ENCODE results near the gene SSNA1. TPM values are rescaled to one million over a fixed set of nuclear protein-coding genes. Genes with fewer than 3 reads are reported as not detected.

Gene SSNA1
- total RNA-seq, 2 donors from 2014 or later: 43.7 to 84.7 TPM

GRCh38 chr9:137194388-137194787 lies 5.9 kb downstream of the SSNA1 start:
- no peaks in the 10 kb centered on the region for H3K4me1 Mint-ChIP-seq
- H3K27ac Mint-ChIP-seq: no peak overlapping the region
- H3K36me3 Mint-ChIP-seq (ENCODE audit: low read depth): peaks cover 8% of the 10 kb centered on the region
- no peak for ATAC-seq (replicated peaks)
- H3K4me3 Mint-ChIP-seq: no peak overlapping the region
- no peaks in the 10 kb centered on the region for H3K27me3 Mint-ChIP-seq
- no peaks in the 10 kb centered on the region for H3K9me3 Mint-ChIP-seq

DNA sequence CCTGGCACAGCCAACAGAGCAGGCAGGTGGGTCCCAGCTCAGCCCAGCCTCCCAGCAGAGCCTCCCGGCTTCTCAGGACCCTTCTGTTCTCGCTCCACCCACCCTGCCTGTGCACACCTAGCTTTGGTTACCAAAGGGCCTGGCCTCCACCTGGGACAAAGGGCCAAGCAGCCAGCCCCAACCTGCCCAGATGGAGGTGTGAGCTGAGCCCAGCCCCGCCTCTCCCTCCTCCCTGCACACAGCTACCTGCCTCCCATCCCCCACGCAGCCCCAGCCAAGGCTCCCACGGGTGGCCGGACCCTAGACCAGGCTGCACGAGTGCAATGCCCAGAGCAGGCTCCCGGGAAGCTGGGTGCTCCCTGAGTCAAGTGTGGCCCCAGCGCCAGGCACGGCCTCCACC lies 6.4 kb downstream of the SSNA1 start:
- Mint-ChIP-seq H3K4me1 (no peaks in the 10 kb centered on the region), H3K9me3 (no peaks in the 10 kb centered on the region), H3K4me3 (no peak overlapping the region), H3K36me3 (ENCODE audit: low read depth) (peaks cover 8% of the 10 kb centered on the region), H3K27me3 (no peaks in the 10 kb centered on the region), H3K27ac (no peak overlapping the region)
- no peak for ATAC-seq (replicated peaks)

GRCh38 chr9:137195525-137196220 lies 7.2 kb downstream of the SSNA1 start:
- no peak overlapping the region for H3K4me3 Mint-ChIP-seq
- ATAC-seq (replicated peaks): no peak
- H3K9me3 Mint-ChIP-seq: no peaks in the 10 kb centered on the region
- H3K27me3 Mint-ChIP-seq: no peaks in the 10 kb centered on the region
- peaks cover 6% of the 10 kb centered on the region for H3K36me3 Mint-ChIP-seq (ENCODE audit: low read depth)
- no peak overlapping the region for H3K27ac Mint-ChIP-seq
- H3K4me1 Mint-ChIP-seq: no peaks in the 10 kb centered on the region

DNA sequence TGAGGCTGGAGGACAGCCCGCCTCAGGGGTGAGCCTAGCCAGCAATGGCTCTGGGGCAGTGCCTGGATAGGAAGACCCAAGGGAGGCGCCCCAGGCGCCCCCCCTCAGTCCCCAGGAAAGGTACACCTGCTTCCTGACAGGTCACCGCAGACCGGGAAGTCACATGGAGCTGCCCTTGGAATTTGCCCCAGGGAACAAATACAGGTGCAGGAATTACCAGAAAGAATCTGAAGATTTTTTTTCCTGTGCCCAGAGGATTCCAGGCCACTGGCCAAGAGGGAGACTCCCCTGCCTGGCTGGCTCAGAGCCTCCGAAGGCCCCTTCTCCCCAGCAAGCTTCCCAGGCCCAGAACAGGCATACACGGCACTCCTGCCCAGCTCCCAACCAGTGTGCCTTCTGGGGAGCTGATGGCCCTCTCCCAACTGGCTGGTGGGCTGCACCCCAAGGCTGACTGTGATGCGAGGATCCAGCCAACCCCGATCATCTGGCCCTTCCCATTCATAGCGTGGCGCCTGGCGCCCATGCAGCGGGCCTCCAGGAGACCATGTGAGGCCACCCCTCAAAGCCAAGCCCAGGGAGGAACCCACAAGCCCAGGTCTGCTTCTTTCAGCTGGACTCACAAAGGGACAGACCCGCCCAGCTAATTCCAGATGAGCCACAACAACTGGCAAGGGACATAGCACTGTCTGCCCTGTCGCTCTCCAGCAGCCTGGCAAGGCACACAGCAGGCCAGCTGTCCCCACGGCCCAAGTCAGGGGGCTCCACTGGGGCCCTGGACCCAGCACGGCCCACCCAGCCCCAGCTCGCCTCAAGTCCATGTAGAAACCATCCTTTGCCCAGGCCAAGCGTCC lies 9.8 kb downstream of the SSNA1 start:
- ATAC-seq (replicated peaks): no peak
- no peak overlapping the region for H3K27ac Mint-ChIP-seq
- no peak overlapping the region for H3K4me3 Mint-ChIP-seq
- H3K4me1 Mint-ChIP-seq: no peaks in the 10 kb centered on the region
- H3K36me3 Mint-ChIP-seq (ENCODE audit: low read depth): no peaks in the 10 kb centered on the region
- H3K9me3 Mint-ChIP-seq: no peaks in the 10 kb centered on the region
- H3K27me3 Mint-ChIP-seq: no peaks in the 10 kb centered on the region

DNA sequence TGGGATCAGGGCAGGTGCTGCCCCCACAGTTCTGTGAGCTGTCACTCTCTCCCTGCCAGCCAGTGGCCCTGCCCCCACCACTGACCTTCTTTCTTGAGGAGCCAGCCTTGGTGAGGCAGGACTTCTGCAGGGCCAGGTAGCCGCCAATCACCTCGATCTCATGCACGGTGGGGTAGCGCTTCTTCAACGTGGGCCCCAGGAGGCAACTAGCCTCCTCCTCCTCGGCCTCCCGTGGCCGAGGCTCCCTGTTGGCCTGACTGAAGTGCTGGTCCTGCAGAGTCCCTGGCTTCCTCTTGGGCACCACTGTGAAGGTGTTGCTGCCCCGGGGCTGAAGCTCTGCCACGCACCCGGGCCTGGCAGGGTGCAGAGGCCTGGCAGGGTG lies 10.4 kb downstream of the SSNA1 start:
- peak overlapping the region; percentile 69 for H3K4me3 Mint-ChIP-seq
- no peaks in the 10 kb centered on the region for H3K9me3 Mint-ChIP-seq
- H3K27me3 Mint-ChIP-seq: no peaks in the 10 kb centered on the region
- no peak for ATAC-seq (replicated peaks)
- no peaks in the 10 kb centered on the region for H3K4me1 Mint-ChIP-seq
- no peaks in the 10 kb centered on the region for H3K36me3 Mint-ChIP-seq (ENCODE audit: low read depth)
- H3K27ac Mint-ChIP-seq: no peak overlapping the region

DNA sequence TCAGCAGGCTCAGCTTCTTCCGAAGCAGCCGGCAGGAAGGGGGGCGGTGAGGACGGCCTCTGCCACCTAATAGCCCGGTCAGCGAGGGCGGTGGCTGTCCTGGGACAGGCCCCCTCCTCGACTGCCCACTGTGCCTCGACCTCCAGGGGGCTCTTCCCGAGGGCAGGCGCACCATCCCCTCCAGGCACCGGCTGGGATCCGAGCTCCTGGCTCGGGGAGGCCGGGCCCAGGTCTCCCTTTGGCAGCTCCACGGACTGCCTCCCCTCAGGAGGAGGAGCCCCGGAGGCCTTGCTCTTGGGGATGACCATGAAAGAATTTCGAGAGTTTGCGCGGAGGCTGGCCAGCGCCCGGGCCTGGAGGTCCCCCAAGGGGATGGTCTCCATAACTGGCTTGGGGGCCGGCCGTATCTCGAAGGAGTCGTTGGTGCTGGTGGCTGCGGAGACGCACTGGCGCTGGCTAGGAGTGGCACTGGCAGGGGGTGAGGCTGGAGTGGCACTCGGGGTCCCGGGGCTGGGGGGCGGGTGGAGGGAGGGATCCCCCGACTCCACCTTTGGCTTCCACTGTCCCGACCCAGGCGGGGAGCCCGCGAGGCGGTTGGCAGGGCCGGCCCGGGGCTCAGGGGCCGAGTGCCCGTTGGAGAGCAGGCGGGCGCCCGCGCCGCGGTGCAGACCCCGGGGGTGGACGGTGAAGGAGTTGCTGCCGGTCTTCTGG lies 11.1 kb downstream of the SSNA1 start:
- H3K4me1 Mint-ChIP-seq: no peaks in the 10 kb centered on the region
- no peaks in the 10 kb centered on the region for H3K36me3 Mint-ChIP-seq (ENCODE audit: low read depth)
- H3K27me3 Mint-ChIP-seq: no peaks in the 10 kb centered on the region
- H3K4me3 Mint-ChIP-seq: peak overlapping the region; percentile 69
- no peaks in the 10 kb centered on the region for H3K9me3 Mint-ChIP-seq
- H3K27ac Mint-ChIP-seq: no peak overlapping the region
- no peak for ATAC-seq (replicated peaks)

DNA sequence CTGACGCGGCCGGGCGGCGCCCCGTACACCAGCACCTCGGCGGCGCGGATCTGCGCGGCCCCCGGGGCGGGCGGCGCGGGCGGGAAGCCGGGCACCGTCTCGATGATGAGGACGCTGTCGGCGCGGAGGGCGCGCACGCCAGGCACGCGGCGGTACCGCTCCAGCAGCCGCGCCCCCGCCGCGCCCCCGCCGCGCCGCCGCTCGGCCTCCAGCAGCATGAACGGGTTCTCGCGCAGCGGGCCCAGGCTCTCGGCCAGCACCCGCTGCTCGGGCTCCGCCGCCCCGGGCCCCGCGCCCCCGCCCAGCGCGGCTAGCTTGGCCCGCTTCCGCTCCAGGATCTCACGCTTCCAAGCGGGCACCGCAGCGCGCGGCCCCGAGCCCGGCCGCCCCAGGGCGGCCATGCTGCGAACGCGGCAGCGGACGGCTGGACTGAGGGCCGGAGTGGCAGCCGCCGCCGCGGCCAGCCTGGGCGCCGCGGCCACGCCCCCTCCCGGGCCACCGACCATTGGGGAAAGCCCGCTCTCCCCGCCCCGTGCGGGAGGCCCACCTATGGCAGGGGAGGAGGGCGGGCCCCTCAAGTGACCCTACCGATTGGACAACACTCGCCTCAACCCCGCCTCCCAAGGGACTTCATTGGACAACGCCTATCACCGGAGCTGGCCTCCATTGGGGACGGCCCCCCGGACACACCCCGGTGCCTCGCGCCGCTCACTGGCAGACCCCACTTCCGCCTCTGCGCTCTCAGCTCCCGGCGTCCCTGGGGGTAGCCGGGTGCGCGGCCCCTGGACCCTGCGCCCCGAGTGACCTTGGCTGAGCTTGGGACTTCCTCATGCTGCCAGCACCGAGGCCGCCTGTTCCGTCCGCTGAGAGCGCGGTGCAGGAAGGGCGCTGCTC lies 12.1 kb downstream of the SSNA1 start, which contains the start of gene TPRN:
TPRN (minus strand) TSS at position 431 of the 894 bp plus-strand sequence; CDS start at position 401, 30 bp downstream.
- Mint-ChIP-seq H3K9me3 (no peaks in the 10 kb centered on the region), H3K36me3 (ENCODE audit: low read depth) (no peaks in the 10 kb centered on the region), H3K27me3 (no peaks in the 10 kb centered on the region), H3K4me1 (no peaks in the 10 kb centered on the region), H3K4me3 (peak within 1 kb of the TSS; percentile 85), H3K27ac (peak within 1 kb of the TSS; percentile 66)
- peak; percentile 98 for ATAC-seq (replicated peaks)

- Mint-ChIP-seq H3K27ac (peak overlapping the region; percentile 66), H3K9me3 (no peaks in the 10 kb centered on the region), H3K4me1 (peaks cover 1% of the 10 kb centered on the region), H3K4me3 (peak overlapping the region; percentile 85), H3K27me3 (no peaks in the 10 kb centered on the region), H3K36me3 (ENCODE audit: low read depth) (peaks cover under 1% of the 10 kb centered on the region)
- ATAC-seq (replicated peaks): no peak
Observed at GRCh38 chr9:137201205-137201868, 12.9 kb downstream of the SSNA1 start.

GRCh38 chr9:137202966-137203365 lies 14.5 kb downstream of the SSNA1 start:
- no peak for ATAC-seq (replicated peaks)
- Mint-ChIP-seq H3K27ac (no peak overlapping the region), H3K4me1 (peaks cover 15% of the 10 kb centered on the region), H3K27me3 (no peaks in the 10 kb centered on the region), H3K36me3 (ENCODE audit: low read depth) (peaks cover 16% of the 10 kb centered on the region), H3K4me3 (peak overlapping the region; percentile 85), H3K9me3 (no peaks in the 10 kb centered on the region)

DNA sequence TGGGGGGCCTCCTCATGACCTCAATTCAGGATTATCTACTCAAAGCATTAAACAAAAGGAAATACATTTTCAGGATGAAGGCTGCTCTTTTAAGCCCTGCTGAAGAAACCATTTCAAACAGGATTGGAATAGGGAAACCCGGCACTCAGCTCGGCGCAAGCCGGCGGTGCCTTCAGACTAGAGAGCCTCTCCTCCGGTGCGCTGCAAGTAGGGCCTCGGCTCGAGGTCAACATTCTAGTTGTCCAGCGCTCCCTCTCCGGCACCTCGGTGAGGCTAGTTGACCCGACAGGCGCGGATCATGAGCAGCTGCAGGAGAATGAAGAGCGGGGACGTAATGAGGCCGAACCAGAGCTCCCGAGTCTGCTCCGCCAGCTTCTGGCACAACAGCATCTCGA lies 16.3 kb downstream of the SSNA1 start:
- no peaks in the 10 kb centered on the region for H3K9me3 Mint-ChIP-seq
- H3K27me3 Mint-ChIP-seq: no peaks in the 10 kb centered on the region
- H3K4me1 Mint-ChIP-seq: peaks cover 15% of the 10 kb centered on the region
- H3K36me3 Mint-ChIP-seq (ENCODE audit: low read depth): peaks cover 31% of the 10 kb centered on the region
- peak overlapping the region; percentile 90 for H3K4me3 Mint-ChIP-seq
- ATAC-seq (replicated peaks): no peak
- H3K27ac Mint-ChIP-seq: peak overlapping the region; percentile 88

GRCh38 chr9:137205126-137206069 lies 16.9 kb downstream of the SSNA1 start, which contains the start of the genes NDOR1 and TMEM203:
Gene NDOR1, plus strand, starts transcription at chr9:137205700. Its CDS starts 78 bp downstream, at chr9:137205778.
Gene TMEM203, minus strand, starts transcription at chr9:137205648. Its CDS starts 234 bp downstream, at chr9:137205414.
- peak; percentile 61 for ATAC-seq (replicated peaks)
- Mint-ChIP-seq H3K27ac (peak within 1 kb of the TSS; percentile 88), H3K9me3 (no peaks in the 10 kb centered on the region), H3K27me3 (no peaks in the 10 kb centered on the region), H3K4me3 (peak within 1 kb of the TSS; percentile 90), H3K36me3 (ENCODE audit: low read depth) (peaks cover 31% of the 10 kb centered on the region), H3K4me1 (peaks cover 15% of the 10 kb centered on the region)

GRCh38 chr9:137206602-137207001 lies 18.1 kb downstream of the SSNA1 start:
- Mint-ChIP-seq H3K4me3 (peak overlapping the region; percentile 90), H3K9me3 (no peaks in the 10 kb centered on the region), H3K36me3 (ENCODE audit: low read depth) (peaks cover 31% of the 10 kb centered on the region), H3K27me3 (no peaks in the 10 kb centered on the region), H3K4me1 (peaks cover 15% of the 10 kb centered on the region), H3K27ac (peak overlapping the region; percentile 88)
- ATAC-seq (replicated peaks): no peak
